Upper lobe of right lung (tissue), 1 donor: ENCODE data around the gene MRM1. TPM values are rescaled to one million over a fixed set of nuclear protein-coding genes. Genes with fewer than 3 reads are reported as not detected.

Experiments
- ATAC-seq: fragments of 200-7000 bp; cut with Tn5 transposase; one replicate; pipeline ENCODE4 v1.9.1; 2020; ENCODE audit warnings: mild to moderate bottlenecking, moderate library complexity
- DNase-seq: peaks from one replicate; pipeline ENCODE4 v3.0.0-alpha.2; 2020
- H3K27ac ChIP-seq: fragments of 200-600 bp; one replicate; pipeline ENCODE4 v1.8.0; 2022
- H3K27me3 ChIP-seq: fragments of 200-600 bp; one replicate; pipeline ENCODE4 v1.8.0; 2022; ENCODE audit warnings: mild to moderate bottlenecking
- H3K36me3 ChIP-seq: fragments of 200-600 bp; one replicate; pipeline ENCODE4 v1.8.0; 2022
- H3K4me1 ChIP-seq: fragments of 200-600 bp; one replicate; pipeline ENCODE4 v1.8.0; 2022
- H3K4me3 ChIP-seq: fragments of 200-600 bp; one replicate; pipeline ENCODE4 v1.8.0; 2022; ENCODE audit warnings: mild to moderate bottlenecking
- H3K9me3 ChIP-seq: fragments of 200-600 bp; one replicate; pipeline ENCODE4 v1.8.0; 2022
- intact Hi-C: fragments of 100-400 bp; cut with DNase I; formaldehyde crosslinking; loops from one replicate; pipeline ENCODE4 v1.11.0; 2022
- total RNA-seq: library from RNA; stranded (reverse); fragmentation: NEBNext Ultra II Directional; extraction: Animal tissue kit (Norgen Biotek cat#: 25700); gene quantifications from one replicate; pipeline ENCODE4 v1.2.1, GENCODE V29; 2021
- TF ChIP-seq, protein P1 (sequence below): fragments of 200-600 bp; IDR thresholded peaks from one replicate; pipeline ENCODE4 v1.8.0; 2022; ENCODE audit warnings: antibody characterized with exemption
- donor health status: DM: no; HTN: yes; CAD: no; lungs with severe emphysema.

The MRM1 gene
- total RNA-seq, 1 donor from 2014 or later: 5.6 TPM

DNA sequence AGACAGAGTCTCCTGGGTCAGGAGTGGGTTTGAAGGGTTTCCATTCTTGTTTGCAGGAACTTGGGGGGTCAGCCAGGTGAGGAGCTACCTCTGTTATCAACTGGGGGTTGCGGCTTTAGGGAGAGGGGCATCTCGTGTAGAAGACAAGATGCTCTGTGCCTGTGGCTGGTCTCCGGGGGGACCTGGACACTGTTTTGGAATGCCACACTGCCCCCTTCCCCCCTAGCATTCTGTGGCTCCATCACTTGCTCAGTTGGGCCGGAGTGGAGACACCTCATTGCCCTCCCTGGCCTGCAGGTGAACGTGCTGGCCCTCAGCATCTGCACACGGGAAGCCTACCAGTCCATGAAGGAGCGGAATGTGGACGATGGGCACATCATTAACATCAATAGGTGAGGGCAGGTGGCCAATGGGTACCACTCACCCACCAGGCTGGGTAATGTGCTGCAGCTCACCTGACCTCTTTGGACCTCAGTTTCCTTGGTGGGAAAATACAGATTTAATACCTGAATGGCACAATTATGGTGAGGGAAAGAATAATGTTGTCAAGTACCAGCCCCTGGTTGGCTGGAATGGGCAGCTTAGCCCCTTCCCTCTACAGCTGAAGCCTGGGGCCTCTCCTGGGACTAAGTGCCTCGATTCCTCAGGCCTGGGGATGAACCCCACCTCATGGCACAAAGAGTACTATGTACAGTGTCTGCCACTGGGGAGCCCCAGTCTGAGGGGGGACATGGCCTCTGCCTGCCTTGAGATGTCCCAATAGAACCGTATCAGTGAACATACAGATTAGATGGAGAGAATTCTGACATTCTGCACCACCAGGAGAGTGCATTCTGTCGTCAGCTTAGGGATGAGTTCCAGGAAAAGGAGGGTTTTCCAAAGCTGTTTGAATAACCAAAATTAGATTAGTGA is 3.3 kb upstream of the MRM1 start:
- intact Hi-C loops: no loop called here
- H3K4me3 ChIP-seq: no peak overlapping the region
- peaks cover 13% of the 10 kb centered on the region for H3K4me1 ChIP-seq
- ATAC-seq (no peak), DNase-seq (peak; percentile 13)
- no peaks in the 10 kb centered on the region for H3K27me3 ChIP-seq
- TF ChIP-seq, protein P1, sequence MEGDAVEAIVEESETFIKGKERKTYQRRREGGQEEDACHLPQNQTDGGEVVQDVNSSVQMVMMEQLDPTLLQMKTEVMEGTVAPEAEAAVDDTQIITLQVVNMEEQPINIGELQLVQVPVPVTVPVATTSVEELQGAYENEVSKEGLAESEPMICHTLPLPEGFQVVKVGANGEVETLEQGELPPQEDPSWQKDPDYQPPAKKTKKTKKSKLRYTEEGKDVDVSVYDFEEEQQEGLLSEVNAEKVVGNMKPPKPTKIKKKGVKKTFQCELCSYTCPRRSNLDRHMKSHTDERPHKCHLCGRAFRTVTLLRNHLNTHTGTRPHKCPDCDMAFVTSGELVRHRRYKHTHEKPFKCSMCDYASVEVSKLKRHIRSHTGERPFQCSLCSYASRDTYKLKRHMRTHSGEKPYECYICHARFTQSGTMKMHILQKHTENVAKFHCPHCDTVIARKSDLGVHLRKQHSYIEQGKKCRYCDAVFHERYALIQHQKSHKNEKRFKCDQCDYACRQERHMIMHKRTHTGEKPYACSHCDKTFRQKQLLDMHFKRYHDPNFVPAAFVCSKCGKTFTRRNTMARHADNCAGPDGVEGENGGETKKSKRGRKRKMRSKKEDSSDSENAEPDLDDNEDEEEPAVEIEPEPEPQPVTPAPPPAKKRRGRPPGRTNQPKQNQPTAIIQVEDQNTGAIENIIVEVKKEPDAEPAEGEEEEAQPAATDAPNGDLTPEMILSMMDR: no peak
- H3K9me3 ChIP-seq: no peaks in the 10 kb centered on the region
- no peak overlapping the region for H3K27ac ChIP-seq
- H3K36me3 ChIP-seq: no peaks in the 10 kb centered on the region

- DNase-seq (peak; percentile 57), ATAC-seq (no peak)
- H3K36me3 ChIP-seq: no peaks in the 10 kb centered on the region
- TF ChIP-seq, protein P1: no peak
- H3K9me3 ChIP-seq: no peaks in the 10 kb centered on the region
- H3K27me3 ChIP-seq: no peaks in the 10 kb centered on the region
- H3K4me3 ChIP-seq: no peak overlapping the region
- intact Hi-C loops: no loop called here
- peaks cover 13% of the 10 kb centered on the region for H3K4me1 ChIP-seq
- H3K27ac ChIP-seq: no peak overlapping the region
These were observed 2.4 kb upstream of the MRM1 start for GRCh38 chr17:36598951-36599401.

GRCh38 chr17:36599546-36600250 is 1.7 kb upstream of the MRM1 start:
- ATAC-seq (no peak), DNase-seq (peak; percentile 51)
- H3K36me3 ChIP-seq: no peaks in the 10 kb centered on the region
- intact Hi-C loops: no loop called here
- H3K27me3 ChIP-seq: no peaks in the 10 kb centered on the region
- H3K4me1 ChIP-seq: peaks cover 13% of the 10 kb centered on the region
- H3K9me3 ChIP-seq: no peaks in the 10 kb centered on the region
- H3K4me3 ChIP-seq: no peak overlapping the region
- no peak overlapping the region for H3K27ac ChIP-seq
- TF ChIP-seq, protein P1: no peak

DNA sequence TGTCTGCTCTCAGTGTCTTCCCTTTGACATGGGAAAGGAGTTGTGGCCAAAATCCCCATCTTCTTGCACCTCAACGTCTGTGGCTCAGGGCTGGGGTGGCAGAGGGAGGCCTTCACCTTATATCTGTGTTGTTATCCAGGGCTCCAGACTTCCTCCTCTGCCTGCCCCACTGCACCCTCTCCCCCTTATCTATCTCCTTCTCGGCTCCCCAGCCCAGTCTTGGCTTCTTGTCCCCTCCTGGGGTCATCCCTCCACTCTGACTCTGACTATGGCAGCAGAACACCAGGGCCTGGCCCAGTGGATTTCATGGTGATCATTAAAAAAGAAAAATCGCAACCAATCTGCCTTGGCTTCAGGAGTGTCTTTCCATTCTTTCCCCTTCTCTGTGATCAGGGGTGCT is 918 bp upstream of the MRM1 start:
- Histone ChIP-seq H3K4me3 (peak overlapping the region; percentile 85), H3K27ac (peak overlapping the region; percentile 89), H3K36me3 (no peaks in the 10 kb centered on the region), H3K27me3 (no peaks in the 10 kb centered on the region), H3K9me3 (no peaks in the 10 kb centered on the region), H3K4me1 (peaks cover 13% of the 10 kb centered on the region)
- ATAC-seq: no peak
- TF ChIP-seq, protein P1: no peak
- intact Hi-C loops: no loop called here
- DNase-seq: peak; percentile 54

DNA sequence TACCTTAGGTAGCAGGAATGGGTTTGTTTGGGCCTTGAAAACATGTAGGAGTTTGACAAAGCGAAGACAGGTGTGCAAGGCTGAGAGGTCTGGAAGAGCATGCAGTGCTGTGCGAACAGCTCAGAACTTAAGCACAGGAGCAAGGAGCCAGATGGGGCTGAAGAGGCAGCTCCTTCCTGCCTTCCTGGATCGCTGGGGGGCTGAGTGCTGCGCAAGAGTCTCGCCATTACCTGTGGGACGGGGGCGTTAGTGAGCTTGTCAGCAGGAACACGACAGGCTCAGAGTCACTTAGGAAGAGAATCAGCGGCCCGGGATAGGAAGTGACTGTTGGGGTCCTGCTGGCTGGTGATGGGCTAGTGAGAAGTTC is 464 bp upstream of the MRM1 start:
- peaks cover 13% of the 10 kb centered on the region for H3K4me1 ChIP-seq
- no peak for DNase-seq
- no peaks in the 10 kb centered on the region for H3K27me3 ChIP-seq
- no peak for ATAC-seq
- no peaks in the 10 kb centered on the region for H3K9me3 ChIP-seq
- no peaks in the 10 kb centered on the region for H3K36me3 ChIP-seq
- peak overlapping the region; percentile 85 for H3K4me3 ChIP-seq
- H3K27ac ChIP-seq: peak overlapping the region; percentile 89
- intact Hi-C loops: no loop called here
- TF ChIP-seq, protein P1: no peak
